ENCODE results near the gene NDFIP1. TPM values are rescaled to one million over a fixed set of nuclear protein-coding genes. Genes with fewer than 3 reads are reported as not detected.

NDFIP1 gene
- total RNA-seq, 1 experiment from 2014 or later = 58.0 TPM

GRCh38 chr5:142159354-142159753 lies 50.8 kb downstream of the NDFIP1 start:
- intact Hi-C loops (cut with micrococcal nuclease; ENCODE audit: unreplicated experiment) = no loop called here
- H3K9me3 Mint-ChIP-seq (ENCODE audit: low read depth, unreplicated experiment) = no peaks in the 10 kb centered on the region

GRCh38 chr5:142164315-142164714 lies 55.7 kb downstream of the NDFIP1 start:
- TF ChIP-seq CTCF (IDR thresholded peaks at IDR 0.05; ENCODE audit: unreplicated experiment) = no peak
- Mint-ChIP-seq H3K9me3 (ENCODE audit: low read depth, unreplicated experiment) (no peaks in the 10 kb centered on the region), H3K27ac (ENCODE audit: unreplicated experiment) (no peak overlapping the region), H3K36me3 (ENCODE audit: insufficient read depth, unreplicated experiment) (no peaks in the 10 kb centered on the region), H3K27me3 (ENCODE audit: unreplicated experiment) (no peaks in the 10 kb centered on the region), H3K4me3 (ENCODE audit: low read depth, unreplicated experiment) (no peak overlapping the region), H3K4me1 (ENCODE audit: low read depth, unreplicated experiment) (no peaks in the 10 kb centered on the region)
- intact Hi-C loops (cut with micrococcal nuclease; ENCODE audit: unreplicated experiment) = no loop called here
- CTCF ChIA-PET = no interaction called here
- BruUV-seq (replicated peaks) = no TSS peak
- no peak for DNase-seq

More at GRCh38 chr5:142159354-142159753, 50.8 kb downstream of the NDFIP1 start:
- no peak for DNase-seq
- peaks cover 5% of the 10 kb centered on the region for H3K36me3 Mint-ChIP-seq (ENCODE audit: insufficient read depth, unreplicated experiment)
- no peaks in the 10 kb centered on the region for H3K27me3 Mint-ChIP-seq (ENCODE audit: unreplicated experiment)
- no peak for TF ChIP-seq CTCF (IDR thresholded peaks at IDR 0.05; ENCODE audit: unreplicated experiment)
- H3K4me3 Mint-ChIP-seq (ENCODE audit: low read depth, unreplicated experiment) = no peak overlapping the region
- CTCF ChIA-PET = no interaction called here
- no peak overlapping the region for H3K27ac Mint-ChIP-seq (ENCODE audit: unreplicated experiment)
- BruUV-seq (replicated peaks) = no TSS peak
- no peaks in the 10 kb centered on the region for H3K4me1 Mint-ChIP-seq (ENCODE audit: low read depth, unreplicated experiment)

GRCh38 chr5:142166754-142167153 lies 58.2 kb downstream of the NDFIP1 start:
- no peak overlapping the region for H3K4me3 Mint-ChIP-seq (ENCODE audit: low read depth, unreplicated experiment)
- H3K4me1 Mint-ChIP-seq (ENCODE audit: low read depth, unreplicated experiment) = peaks cover 6% of the 10 kb centered on the region
- H3K27me3 Mint-ChIP-seq (ENCODE audit: unreplicated experiment) = no peaks in the 10 kb centered on the region
- no peak for DNase-seq
- TF ChIP-seq CTCF (IDR thresholded peaks at IDR 0.05; ENCODE audit: unreplicated experiment) = no peak
- CTCF ChIA-PET = interaction anchor here (0.7 to 1.3 kb wide), 4 partner anchors 186 to 363 kb away, joined by 3 to 4 read pairs (median 4); no protein-coding TSS in a partner anchor
- intact Hi-C loops (cut with micrococcal nuclease; ENCODE audit: unreplicated experiment) = loop anchor here (5.0 kb wide), 1 partner anchor 381 kb away; no protein-coding TSS in a partner anchor
- H3K36me3 Mint-ChIP-seq (ENCODE audit: insufficient read depth, unreplicated experiment) = no peaks in the 10 kb centered on the region
- H3K9me3 Mint-ChIP-seq (ENCODE audit: low read depth, unreplicated experiment) = no peaks in the 10 kb centered on the region
- no peak overlapping the region for H3K27ac Mint-ChIP-seq (ENCODE audit: unreplicated experiment)
- no TSS peak for BruUV-seq (replicated peaks)

DNA sequence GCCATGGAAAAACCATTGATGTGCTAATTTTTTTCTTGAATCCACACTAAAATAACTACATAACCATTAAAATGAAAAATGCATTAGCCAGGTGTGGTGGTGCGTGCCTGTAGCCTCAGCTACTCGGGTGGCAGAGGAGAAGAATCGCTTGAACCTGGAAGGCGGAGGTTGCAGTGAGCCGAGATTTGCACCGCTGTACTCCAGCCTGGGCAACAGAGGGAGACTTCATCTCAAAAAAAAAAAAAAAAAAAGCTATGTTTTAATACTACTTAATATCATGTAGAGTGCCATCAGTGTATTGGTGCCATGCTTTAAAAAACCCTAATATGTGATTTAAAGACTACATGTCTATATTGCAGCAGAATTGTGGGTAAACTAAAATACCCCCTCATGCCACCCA lies 58.9 kb downstream of the NDFIP1 start:
- no peaks in the 10 kb centered on the region for H3K36me3 Mint-ChIP-seq (ENCODE audit: insufficient read depth, unreplicated experiment)
- TF ChIP-seq CTCF (IDR thresholded peaks at IDR 0.05; ENCODE audit: unreplicated experiment) = no peak
- H3K27me3 Mint-ChIP-seq (ENCODE audit: unreplicated experiment) = no peaks in the 10 kb centered on the region
- no peak for DNase-seq
- CTCF ChIA-PET = interaction anchor here (0.7 to 1.3 kb wide), 6 partner anchors 186 to 514 kb away, joined by 3 to 4 read pairs (median 4); no protein-coding TSS in a partner anchor
- peaks cover 6% of the 10 kb centered on the region for H3K4me1 Mint-ChIP-seq (ENCODE audit: low read depth, unreplicated experiment)
- BruUV-seq (replicated peaks) = no TSS peak
- no peak overlapping the region for H3K4me3 Mint-ChIP-seq (ENCODE audit: low read depth, unreplicated experiment)
- H3K9me3 Mint-ChIP-seq (ENCODE audit: low read depth, unreplicated experiment) = no peaks in the 10 kb centered on the region
- intact Hi-C loops (cut with micrococcal nuclease; ENCODE audit: unreplicated experiment) = loop anchor here (5.0 kb wide), 1 partner anchor 380 kb away; no protein-coding TSS in a partner anchor
- no peak overlapping the region for H3K27ac Mint-ChIP-seq (ENCODE audit: unreplicated experiment)
